UCSD-AML1 (cell line): ENCODE results near the gene LUC7L.
"Not testable (repeated sequence)": the region's sequence is repeated elsewhere in the genome, so short reads cannot be mapped to it uniquely, and the experiment has no call there.

Experiments
- DNase-seq: peaks from one replicate; lab custom pipeline; 2025; ENCODE audit not compliant: unreplicated experiment; lab: John Stamatoyannopoulos, UW

LUC7L gene

DNA sequence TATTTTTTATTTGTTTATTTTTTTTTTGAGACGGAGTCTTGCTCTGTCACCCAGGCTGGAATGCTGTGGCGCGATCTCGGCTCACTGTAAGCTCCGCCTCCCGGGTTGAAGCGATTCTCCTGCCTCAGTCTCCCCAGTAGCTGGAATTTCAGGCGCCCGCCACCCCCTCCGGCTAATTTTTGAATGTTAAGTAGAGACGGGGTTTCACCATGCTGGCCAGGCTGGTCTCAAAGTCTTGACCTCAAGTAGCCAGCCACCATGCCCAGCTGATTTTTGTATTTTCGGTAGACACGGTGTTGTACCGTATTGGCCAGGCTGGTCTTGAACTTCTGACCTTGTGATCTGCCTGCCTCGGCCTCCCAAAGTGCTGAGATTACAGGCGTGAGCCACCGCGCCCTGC lies 1.1 kb upstream of the LUC7L start:
- not testable (repeated sequence) for DNase-seq

- no peak for DNase-seq
These were observed 557 bp upstream of the LUC7L start for GRCh38 chr16:229731-230281.

- no peak for DNase-seq
These were observed 948 bp downstream of the LUC7L start for GRCh38 chr16:228151-228851.

GRCh38 chr16:220021-220420 lies 9.2 kb downstream of the LUC7L start:
- no peak for DNase-seq

GRCh38 chr16:212999-213398 lies 16.2 kb downstream of the LUC7L start:
- no peak for DNase-seq

- DNase-seq: not testable (repeated sequence)
These were observed 17.5 kb downstream of the LUC7L start for GRCh38 chr16:211631-212180.

DNA sequence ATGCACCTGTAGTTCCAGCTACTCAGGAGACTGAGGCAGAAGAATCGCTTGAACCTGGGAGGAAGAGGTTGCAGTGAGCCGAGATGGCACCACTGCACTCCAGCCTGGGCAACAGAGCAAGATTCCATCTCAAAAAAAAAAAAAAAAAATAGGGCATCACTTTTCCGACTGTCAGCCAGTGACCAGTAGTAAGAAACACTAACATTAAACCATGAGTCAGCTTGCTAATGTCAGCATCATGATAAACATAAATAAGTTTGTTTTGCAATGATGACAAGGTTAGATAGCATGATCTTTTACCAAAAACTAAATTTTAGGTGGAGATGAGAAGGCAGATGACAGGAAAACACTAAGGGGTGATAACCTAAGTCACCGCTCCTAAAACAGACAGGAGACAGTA lies 19.9 kb downstream of the LUC7L start:
- DNase-seq: not testable (repeated sequence)

- DNase-seq: not testable (repeated sequence)
These were observed 25.2 kb downstream of the LUC7L start for GRCh38 chr16:204046-204445.

DNA sequence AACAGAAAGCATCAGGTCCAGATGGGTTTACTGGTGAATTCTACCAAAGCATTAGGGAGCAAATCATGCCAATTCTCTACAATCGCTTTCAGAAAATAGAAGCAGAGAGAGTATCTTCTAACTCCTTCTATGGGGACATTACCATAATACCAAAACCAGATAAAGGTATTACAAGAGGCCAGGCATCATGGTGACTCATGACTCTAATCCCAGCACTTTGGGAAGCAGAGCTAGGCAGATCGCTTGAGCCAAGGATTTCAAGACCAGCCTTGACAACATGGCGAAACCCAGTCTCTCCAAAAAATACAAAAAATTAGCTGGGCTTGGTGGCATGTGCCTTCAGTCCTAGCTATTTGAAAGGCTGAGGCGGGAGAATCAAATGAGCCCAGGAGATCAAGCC lies 26.0 kb downstream of the LUC7L start:
- DNase-seq: no peak

DNA sequence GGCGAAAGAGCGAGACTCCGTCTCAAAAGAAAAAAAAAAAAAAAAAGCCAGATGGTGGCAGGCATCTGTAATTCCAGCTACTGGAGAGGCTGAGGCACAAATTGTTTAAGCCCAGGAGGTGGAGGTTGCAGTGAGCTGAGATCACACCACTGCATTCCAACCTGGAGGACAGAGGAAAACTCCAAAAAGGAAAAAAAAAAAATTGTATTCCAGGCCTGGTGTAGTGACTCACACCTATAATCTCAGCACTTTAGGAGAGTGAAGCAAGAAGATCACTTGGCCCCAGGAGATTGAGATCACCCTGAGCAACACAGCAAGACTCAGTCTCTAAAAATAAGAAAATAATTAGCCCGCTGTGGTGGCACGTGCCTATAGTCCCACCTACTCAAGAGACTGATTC lies 28.9 kb downstream of the LUC7L start:
- no peak for DNase-seq

DNA sequence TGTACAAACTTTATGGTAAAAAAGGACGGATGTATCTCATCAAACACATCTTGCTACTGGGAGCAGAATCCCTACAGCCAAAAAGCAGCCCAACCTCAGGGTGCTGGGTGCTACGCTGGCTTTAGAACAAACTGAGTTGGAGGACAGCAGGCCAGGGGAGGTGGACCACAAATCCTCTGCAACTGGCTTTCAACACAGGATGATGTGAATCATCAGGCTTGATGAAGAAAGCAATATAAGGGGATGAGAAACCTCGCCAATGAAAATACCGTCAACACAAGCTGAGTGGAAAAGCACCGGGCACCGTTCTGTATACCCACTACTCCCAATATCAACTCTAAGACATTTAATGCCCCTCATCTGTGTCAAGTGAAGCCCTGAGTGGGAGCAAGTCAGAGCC lies 34.7 kb downstream of the LUC7L start:
- DNase-seq: no peak

- DNase-seq: no peak
These were observed 35.8 kb downstream of the LUC7L start for GRCh38 chr16:193441-193840.

DNA sequence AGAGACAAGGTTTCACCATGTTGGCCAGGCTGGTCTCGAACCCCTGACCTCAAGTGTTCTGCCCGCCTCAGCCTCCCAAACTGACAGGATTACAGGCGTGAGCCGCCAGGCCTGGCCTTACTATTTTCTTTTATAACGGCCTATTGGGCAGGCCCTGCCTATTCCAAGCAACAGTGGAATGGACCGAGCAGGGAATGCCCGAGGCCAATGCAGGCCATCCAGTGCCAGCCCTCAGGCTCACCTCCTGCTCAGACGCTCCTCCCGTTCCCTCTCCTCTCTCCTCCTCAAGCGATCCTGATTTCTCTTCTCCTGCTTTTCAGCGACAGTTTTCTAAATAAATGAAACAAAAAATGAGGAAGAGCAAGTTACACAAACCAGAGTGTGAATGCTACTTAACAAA lies 36.6 kb downstream of the LUC7L start:
- no peak for DNase-seq

- no peak for DNase-seq
These were observed 37.4 kb downstream of the LUC7L start for GRCh38 chr16:191831-192230.

DNA sequence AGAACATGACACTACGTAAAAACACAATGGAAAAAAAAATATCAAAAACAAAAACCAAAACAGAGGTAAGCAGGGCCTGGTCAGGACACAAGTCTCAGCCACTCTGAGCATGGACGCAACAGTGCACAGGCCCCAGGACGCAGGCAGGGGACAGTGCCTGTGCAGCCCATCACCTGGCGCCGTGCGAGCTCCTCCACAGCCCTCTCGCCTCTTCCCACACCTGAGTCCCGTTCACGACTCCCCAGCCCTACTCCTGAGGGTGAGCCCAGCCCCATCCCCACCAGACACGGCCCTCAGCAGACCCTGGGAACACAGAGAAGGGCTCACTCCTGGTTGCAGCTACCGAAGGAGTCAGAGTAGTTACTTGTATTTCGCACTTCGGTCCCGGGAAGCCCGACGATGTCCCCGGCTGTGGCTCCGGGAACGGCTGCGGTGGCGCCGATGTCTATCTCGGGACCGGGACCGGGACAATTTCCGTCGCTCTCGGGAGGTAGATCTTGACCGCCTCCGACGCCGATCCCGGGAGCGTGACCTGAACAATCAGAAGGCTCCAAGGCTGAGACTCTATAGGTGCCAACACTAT lies 39.6 kb downstream of the LUC7L start:
- DNase-seq: no peak

DNA sequence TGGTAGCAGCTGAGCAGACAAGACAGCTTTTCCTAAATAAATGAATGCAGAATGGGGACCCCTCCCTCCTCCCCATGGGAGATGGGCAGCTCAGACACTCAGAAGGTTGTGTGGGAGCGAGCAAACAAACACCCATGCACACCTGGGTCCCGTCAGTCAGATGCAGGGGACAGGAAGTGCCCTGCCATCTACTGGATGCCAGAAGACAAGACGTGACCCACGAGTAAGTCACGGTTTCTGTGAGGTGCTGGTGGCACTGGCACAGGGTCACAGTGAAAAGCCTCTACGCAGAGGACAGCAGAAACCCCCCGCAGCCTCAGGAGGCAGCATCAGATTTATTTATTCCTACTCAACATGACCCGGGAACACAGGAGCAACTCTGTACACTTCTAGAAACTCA lies 40.6 kb downstream of the LUC7L start:
- DNase-seq: no peak

DNA sequence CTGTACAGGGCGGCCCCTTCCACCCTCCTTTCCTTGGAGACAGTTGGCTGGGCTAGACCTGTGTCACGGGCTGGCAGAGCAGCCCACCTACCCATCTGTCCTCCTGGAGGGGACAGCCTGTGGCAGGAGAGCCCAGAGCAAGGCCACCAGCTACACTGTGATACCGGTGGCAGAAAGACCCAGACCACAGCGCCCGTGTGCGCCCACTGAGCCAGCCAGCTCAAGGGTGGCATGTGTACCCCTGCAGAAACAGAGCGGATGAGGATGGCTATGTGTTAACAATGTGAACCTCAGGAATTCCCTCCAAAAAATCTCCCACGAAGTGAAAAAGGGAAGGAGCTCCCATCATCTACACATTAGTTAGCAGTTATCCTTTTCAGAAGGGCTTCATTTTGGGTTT lies 41.9 kb downstream of the LUC7L start:
- DNase-seq: no peak

DNA sequence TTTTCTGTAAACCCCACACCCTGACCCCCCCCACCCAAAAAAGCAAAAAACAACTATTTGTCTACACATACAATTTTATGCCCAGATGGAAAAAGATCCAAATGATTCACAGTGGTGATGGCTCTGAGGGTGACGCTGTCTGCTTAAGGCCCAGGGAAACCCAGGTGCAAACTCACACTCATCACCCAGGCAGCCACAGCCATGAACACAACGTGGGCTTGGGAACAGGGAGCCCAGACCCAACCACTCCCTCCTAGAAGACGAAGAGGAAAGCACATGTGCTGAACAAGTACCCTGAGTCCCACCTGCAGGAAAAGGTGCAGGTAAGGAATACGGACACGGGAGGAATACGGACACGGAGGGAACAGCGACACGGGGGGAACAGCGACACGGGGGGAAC lies 43.6 kb downstream of the LUC7L start:
- no peak for DNase-seq

DNA sequence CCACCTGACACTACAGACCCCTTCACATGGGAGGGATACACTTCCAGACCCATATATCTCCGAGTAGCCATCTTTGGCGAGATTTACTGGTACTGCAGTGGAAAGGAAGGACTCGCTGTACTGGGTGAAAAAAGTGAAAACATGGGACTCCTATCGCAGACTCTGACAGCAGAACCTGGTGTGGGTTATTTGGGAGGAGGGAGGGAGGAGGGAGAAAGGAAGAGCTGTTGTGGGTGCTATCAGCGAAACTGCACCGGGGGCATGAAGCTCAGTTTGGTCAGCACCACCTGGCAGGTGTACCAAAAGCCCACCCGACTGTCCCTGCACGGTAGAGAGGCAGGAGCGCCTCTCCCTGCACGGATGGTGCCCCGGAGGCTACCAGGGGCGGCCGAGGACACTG lies 44.0 kb downstream of the LUC7L start:
- no peak for DNase-seq

DNA sequence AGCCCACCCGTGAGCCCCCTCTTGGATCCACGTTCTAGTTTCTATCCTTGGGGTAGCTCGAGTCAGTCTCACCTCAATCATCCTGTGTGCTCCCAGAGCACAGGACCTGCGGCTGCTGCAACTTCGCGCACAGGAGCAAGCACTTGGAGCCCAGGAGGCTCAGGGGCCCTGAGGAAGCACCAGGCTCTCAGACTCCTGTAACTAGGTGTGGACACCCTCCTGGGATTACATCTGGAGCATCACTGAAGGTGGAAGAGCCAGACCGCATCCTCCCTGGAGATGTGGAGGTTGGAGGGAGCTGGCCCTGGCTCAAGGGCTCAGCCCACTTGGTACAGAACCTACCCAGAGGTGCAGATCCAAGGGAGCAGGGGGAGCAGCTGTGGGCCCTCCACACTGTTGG lies 46.2 kb downstream of the LUC7L start:
- no peak for DNase-seq

- no peak for DNase-seq
These were observed 47.7 kb downstream of the LUC7L start for GRCh38 chr16:181565-182021.
